ENCODE data around the gene ACTN1. TPM values are rescaled to one million over a fixed set of nuclear protein-coding genes. Genes with fewer than 3 reads are reported as not detected.

Gene ACTN1
- polyA plus RNA-seq, 1 of the 3 experiments (the other 2 are of a cell fraction) = 319 TPM

DNA sequence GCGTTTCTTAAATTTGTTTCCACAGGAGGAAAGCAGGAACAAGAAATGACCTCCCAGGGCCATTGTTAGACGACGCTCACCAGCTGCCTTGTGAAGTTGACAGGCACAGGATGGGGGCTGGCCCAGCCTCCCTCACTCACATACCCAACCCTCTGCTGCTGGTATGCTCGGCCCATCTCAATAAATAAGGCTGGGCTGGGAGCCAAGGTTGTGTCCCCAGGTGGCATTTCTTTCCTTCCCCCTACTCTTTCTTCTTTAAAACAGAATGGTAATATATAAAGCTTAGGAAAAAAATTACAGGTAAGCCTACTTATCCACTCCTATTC lies 93.0 kb downstream of the ACTN1 start:
- no peak overlapping the region for H3K9ac ChIP-seq
- TF ChIP-seq TCF12 (IDR thresholded peaks at IDR 0.05) (no peak), ELF1 (IDR thresholded peaks at IDR 0.05) (no peak), GABPA (IDR thresholded peaks at IDR 0.05; ENCODE audit: low read depth) (no peak), RFX5 (IDR thresholded peaks at IDR 0.05; ENCODE audit: low read length) (no peak), MAX (IDR thresholded peaks at IDR 0.05; ENCODE audit: low read depth) (no peak), SIN3A (IDR thresholded peaks at IDR 0.05; ENCODE audit: borderline replicate concordance, low read depth, low read length) (no peak), TAF1 (IDR thresholded peaks at IDR 0.05; ENCODE audit: borderline replicate concordance, low read depth, low read length) (no peak), EP300 (IDR thresholded peaks at IDR 0.05; ENCODE audit: borderline replicate concordance in 1 of 2, low read depth in 1 of 2, low read length in 1 of 2) (no peak), GATA2 (CRISPR knock-in tag; IDR thresholded peaks at IDR 0.05) (no peak), MXI1 (IDR thresholded peaks at IDR 0.05; ENCODE audit: low read depth, low read length) (no peak)
- TF ChIP-seq, protein P1, sequence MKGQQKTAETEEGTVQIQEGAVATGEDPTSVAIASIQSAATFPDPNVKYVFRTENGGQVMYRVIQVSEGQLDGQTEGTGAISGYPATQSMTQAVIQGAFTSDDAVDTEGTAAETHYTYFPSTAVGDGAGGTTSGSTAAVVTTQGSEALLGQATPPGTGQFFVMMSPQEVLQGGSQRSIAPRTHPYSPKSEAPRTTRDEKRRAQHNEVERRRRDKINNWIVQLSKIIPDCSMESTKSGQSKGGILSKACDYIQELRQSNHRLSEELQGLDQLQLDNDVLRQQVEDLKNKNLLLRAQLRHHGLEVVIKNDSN (IDR thresholded peaks at IDR 0.05; ENCODE audit: borderline replicate concordance, low read depth) = no peak
- no peaks in the 10 kb centered on the region for H3K27me3 ChIP-seq (ENCODE audit: insufficient read depth)
- POLR2A ChIA-PET = no interaction called here
- H4K20me1 ChIP-seq (ENCODE audit: insufficient read depth) = peaks cover 45% of the 10 kb centered on the region; the same call in 1 of the 2 replicates
- H3K4me2 ChIP-seq = no peak overlapping the region
- peaks cover 82 to 87% of the 10 kb centered on the region in 2 experiments for H3K36me3 ChIP-seq (replicated peaks in 1 of 2; ENCODE audit: control insufficient read depth in 1 of 2, insufficient read depth in 2 of 2, low read length in 1 of 2)
- H3K9me2 ChIP-seq = no peaks in the 10 kb centered on the region
- H3K4me1 ChIP-seq (ENCODE audit: control insufficient read depth in 1 of 2, insufficient read depth in 2 of 2, low read depth in 1 of 2, low read length in 1 of 2) = peaks cover 4 to 12% of the 10 kb centered on the region in 2 experiments; a peak in 2 of 4 replicates
- H3K79me2 ChIP-seq (ENCODE audit: insufficient read depth) = peaks cover 71% of the 10 kb centered on the region; the same call in 1 of the 2 replicates
- WGBS (ENCODE audit: low lambda C conversion rate) = 91% methylated on average over 4 of the region's 4 CpGs
- H3K4me3 ChIP-seq (ENCODE audit: low read depth in 2 of 2, low read length in 1 of 2) = no peak overlapping the region
- no peaks in the 10 kb centered on the region for H3K9me3 ChIP-seq
- H2AFZ ChIP-seq (ENCODE audit: low read depth) = no peak overlapping the region
- CTCF ChIA-PET = interaction anchor here (1.1 to 1.3 kb wide), 2 partner anchors 25 to 204 kb away, joined by 3 read pairs; no protein-coding TSS in a partner anchor
- DNase-seq = no peak
- peaks cover 29% of the 10 kb centered on the region for H3F3A ChIP-seq (replicated peaks; ENCODE audit: insufficient read depth)
- no peak overlapping the region for H3K27ac ChIP-seq (ENCODE audit: low read depth in 2 of 2, low read length in 1 of 2)

GRCh38 chr14:68885226-68886108 lies 93.6 kb downstream of the ACTN1 start:
- ChIA-PET POLR2A (no interaction called here), CTCF (interaction anchor here (1.1 to 2.8 kb wide), 4 partner anchors 22 to 222 kb away, joined by 3 to 10 read pairs (median 6); no protein-coding TSS in a partner anchor)
- Histone ChIP-seq H3K27ac (ENCODE audit: low read depth in 2 of 2, low read length in 1 of 2) (peak overlapping the region in 1 of 2 experiments; percentile 44), H3F3A (replicated peaks; ENCODE audit: insufficient read depth) (peaks cover 24% of the 10 kb centered on the region), H3K4me1 (ENCODE audit: control insufficient read depth in 1 of 2, insufficient read depth in 2 of 2, low read depth in 1 of 2, low read length in 1 of 2) (peaks cover 4 to 12% of the 10 kb centered on the region in 2 experiments; a peak in 2 of 4 replicates), H3K27me3 (ENCODE audit: insufficient read depth) (no peaks in the 10 kb centered on the region), H3K79me2 (ENCODE audit: insufficient read depth) (peaks cover 68% of the 10 kb centered on the region; the same call in 1 of the 2 replicates), H4K20me1 (ENCODE audit: insufficient read depth) (peaks cover 39% of the 10 kb centered on the region; the same call in 1 of the 2 replicates), H3K9me2 (no peaks in the 10 kb centered on the region), H2AFZ (ENCODE audit: low read depth) (no peak overlapping the region), H3K9ac (no peak overlapping the region), H3K36me3 (replicated peaks in 1 of 2; ENCODE audit: control insufficient read depth in 1 of 2, insufficient read depth in 2 of 2, low read length in 1 of 2) (peaks cover 82 to 88% of the 10 kb centered on the region in 2 experiments), H3K4me3 (ENCODE audit: low read depth in 2 of 2, low read length in 1 of 2) (no peak overlapping the region), H3K9me3 (no peaks in the 10 kb centered on the region), H3K4me2 (0 out of 2 replicates have a peak overlapping the region, but pooled peaks have one; percentile 19)
- WGBS (ENCODE audit: low lambda C conversion rate) = 95% methylated on average over 14 of the region's 22 CpGs
- no peak for DNase-seq
- TF ChIP-seq TEAD4 (IDR thresholded peaks at IDR 0.05; ENCODE audit: borderline replicate concordance, insufficient read depth) (no peak), POLR2AphosphoS5 (IDR thresholded peaks at IDR 0.05; ENCODE audit: low read depth, low read length) (no peak)
